GM12878 (cell line): Measurements from ENCODE around the gene OSBPL10. TPM values are rescaled to one million over a fixed set of nuclear protein-coding genes. Genes with fewer than 3 reads are reported as not detected.

Source experiments
- ATAC-seq: fragments of 200-7000 bp; cut with Tn5 transposase; 3 replicates; pipeline ENCODE4 v1.9.1; 2020; ENCODE audit warnings: mild to moderate bottlenecking, moderate library complexity
- BruUV-seq: library from RNA; stranded (reverse); fragments of 400-500 nt; replicated peaks from 2 replicates; lab custom pipeline; 2021; lab: Mats Ljungman, UMichigan
- CTCF ChIA-PET: fragments of 300-600 bp; sonication (Branson Sonifier 250); formaldehyde crosslinking; extraction: SDS; loops from one replicate; lab custom pipeline; 2021; ENCODE audit warnings: inconsistent platforms; lab: Yijun Ruan, JAX
- POLR2A ChIA-PET: fragments of 350-600 bp; formaldehyde crosslinking; extraction: SDS; loops from one replicate; lab custom pipeline; 2021; ENCODE audit warnings: inconsistent platforms; lab: Charles Lee
- RAD21 ChIA-PET: fragments of 300-600 bp; sonication (Branson Sonifier 250); formaldehyde crosslinking; loops from one replicate; lab custom pipeline; 2023; ENCODE audit warnings: antibody characterized with exemption; ENCODE audit not compliant: unreplicated experiment; lab: Charles Lee
- SMC1A ChIA-PET: fragments of 300-600 bp; sonication (Branson Sonifier 250); formaldehyde crosslinking; loops from one replicate; lab custom pipeline; 2023; ENCODE audit not compliant: unreplicated experiment, uncharacterized antibody; lab: Charles Lee
- DNase-seq: peaks from one replicate; pipeline ENCODE4 v3.0.0-alpha.2; 2011; ENCODE audit warnings: low read depth, low spot score
- FAIRE-seq: peaks from 3 replicates; lab custom pipeline; 2011; peaks lifted over from hg19 to GRCh38; lab: Jason Lieb, UNC
- H2AFZ ChIP-seq: 2 replicates; pipeline ENCODE4 v1.6.0; 2011; ENCODE audit warnings: low read depth, low read length, control low read depth; ENCODE audit not compliant: control insufficient read depth
- H3K27ac ChIP-seq: 2 replicates; pipeline ENCODE4 v1.5.1; 2011; ENCODE audit warnings: control low read depth; ENCODE audit not compliant: control insufficient read depth, insufficient read depth
- H3K27me3 ChIP-seq, 2 experiments: replicated peaks in 1 of 2; 2 replicates each; pipeline versions ENCODE4 v1.6.0 to v1.6.1; 2011; ENCODE audit warnings: low read length in 1 of 2; ENCODE audit not compliant: control insufficient read depth in 2 of 2, insufficient read depth in 2 of 2
- H3K36me3 ChIP-seq, 2 experiments: 2 replicates each; pipeline ENCODE4 v1.5.1; 2011; ENCODE audit warnings: low read length in 1 of 2; ENCODE audit not compliant: control insufficient read depth in 2 of 2, insufficient read depth in 2 of 2
- H3K4me1 ChIP-seq: 2 replicates; pipeline ENCODE4 v1.6.1; 2011; ENCODE audit warnings: mild to moderate bottlenecking, low read length, moderate library complexity, mixed read lengths; ENCODE audit not compliant: control insufficient read depth, insufficient read depth
- H3K4me2 ChIP-seq: 2 replicates; pipeline ENCODE4 v1.6.0; 2011; ENCODE audit warnings: control low read depth; ENCODE audit not compliant: control insufficient read depth, insufficient read depth
- H3K4me3 ChIP-seq: fragments of 200-600 bp; sonication (generic); 2 replicates; pipeline ENCODE4 v1.5.1; 2016
- H3K79me2 ChIP-seq: 2 replicates; pipeline ENCODE4 v1.6.0; 2011; ENCODE audit warnings: low read length; ENCODE audit not compliant: control insufficient read depth, insufficient read depth
- H3K9ac ChIP-seq: 2 replicates; pipeline ENCODE4 v1.8.0; 2011; ENCODE audit warnings: low read length, control low read depth, mixed read lengths; ENCODE audit not compliant: control insufficient read depth, insufficient read depth
- H3K9me3 ChIP-seq: replicated peaks from 3 replicates; pipeline ENCODE4 v1.5.1; 2011; ENCODE audit warnings: mild to moderate bottlenecking, low read length; ENCODE audit not compliant: control insufficient read depth, insufficient read depth
- H4K20me1 ChIP-seq: 2 replicates; pipeline ENCODE4 v1.6.0; 2011; ENCODE audit not compliant: control insufficient read depth, insufficient read depth
- ATF2 ChIP-seq: IDR thresholded peaks from 2 replicates; pipeline ENCODE4 v1.6.1; 2012; ENCODE audit warnings: low read length, inconsistent platforms
- ELK1 ChIP-seq: IDR thresholded peaks from 2 replicates; pipeline ENCODE4 v1.6.1; 2012; ENCODE audit warnings: low read depth, low read length, improper control_type of control experiment
- EZH2 ChIP-seq: IDR thresholded peaks from 2 replicates; pipeline ENCODE4 v1.6.1; 2012; ENCODE audit warnings: low read depth, mild to moderate bottlenecking, control low read depth, inconsistent platforms, low read length, borderline replicate concordance; ENCODE audit not compliant: control insufficient read depth
- KDM1A ChIP-seq: fragments of 200-600 bp; sonication (generic); IDR thresholded peaks from 2 replicates; pipeline ENCODE4 v1.6.1; 2016; ENCODE audit warnings: borderline replicate concordance
- PAX5 ChIP-seq: IDR thresholded peaks from 2 replicates; pipeline ENCODE4 v1.6.1; 2011; ENCODE audit warnings: low read depth, low read length, borderline replicate concordance
- SIX5 ChIP-seq: IDR thresholded peaks from 2 replicates; pipeline ENCODE4 v1.6.1; 2011; ENCODE audit warnings: mild to moderate bottlenecking, low read depth, low read length, moderate library complexity; ENCODE audit not compliant: severe bottlenecking
- TAF1 ChIP-seq: IDR thresholded peaks from 2 replicates; pipeline ENCODE4 v1.6.1; 2011; ENCODE audit warnings: mild to moderate bottlenecking, low read depth, low read length, borderline replicate concordance
- WGBS: methylation state at CpG from one replicate; pipeline ENCODE4 v1.1.6; 2016; ENCODE audit warnings: low lambda C conversion rate; ENCODE audit not compliant: insufficient replicate concordance, insufficient coverage; ENCODE audit errors: missing lambda C conversion rate; 5-methylcytosine and 5-hydroxymethylcytosine counted together
- in situ Hi-C: fragments of 300-500 bp; cut with MboI; formaldehyde crosslinking; loops from 9 replicates; pipeline ENCODE4 v1.14.3; 2018; ENCODE audit warnings: mixed read lengths
- intact Hi-C: fragments of 100-400 bp; cut with micrococcal nuclease; formaldehyde crosslinking; loops from one replicate; pipeline ENCODE4 v1.14.2; 2022; ENCODE audit not compliant: unreplicated experiment
- polyA plus RNA-seq, 11 experiments: library from polyadenylated mRNA; depleted of rRNA in 4 of 11; unstranded in 6 of 11; stranded (reverse) in 5 of 11; fragments of >200 nt; fragmentation: Nextera tagmentation in 4 of 11; fragmentation: Illumina TruSeq in 1 of 11; extraction: Ambion mirVana in 4 of 11; extraction: Trizol in 1 of 11; gene quantifications; 1 replicate in 1 of 11; 2 replicates in 10 of 11; pipeline versions ENCODE4 v1.2.1 to v1.2.3, GENCODE V29; 2011 to 2016; ENCODE audit warnings: inconsistent platforms in 2 of 11, missing spikeins in 2 of 11, low read depth in 1 of 11
- total RNA-seq, 4 experiments: library from RNA; depleted of rRNA in 3 of 4; stranded (reverse); fragments of >200 nt in 3 of 4; fragmentation: Illumina TruSeq in 1 of 4; extraction: Trizol in 1 of 4; gene quantifications; 2 replicates each; pipeline versions ENCODE4 v1.2.1 to v1.2.3, GENCODE V29; 2013 to 2021

OSBPL10 gene
- total and polyA plus RNA-seq, 10 of the 15 experiments (the other 5 are each of a cell fraction or from before 2014, with no cell fraction given): 0.03 to 0.25 (median 0.09) TPM; not detected in 5

GRCh38 chr3:31934018-31934417 lies 47.0 kb downstream of the OSBPL10 start:
- H3K27ac ChIP-seq: no peak overlapping the region
- intact Hi-C loops: no loop called here
- no TSS peak for BruUV-seq
- no peaks in the 10 kb centered on the region for H3K9me3 ChIP-seq
- H3K9ac ChIP-seq: no peak overlapping the region
- ChIA-PET SMC1A (no interaction called here), POLR2A (no interaction called here), RAD21 (no interaction called here), CTCF (no interaction called here)
- in situ Hi-C loops: no loop called here
- no peak overlapping the region for H2AFZ ChIP-seq
- H4K20me1 ChIP-seq: no peaks in the 10 kb centered on the region
- DNase-seq: no peak
- no peak for ATAC-seq
- no peak for FAIRE-seq
- no peaks in the 10 kb centered on the region for H3K36me3 ChIP-seq
- no peaks in the 10 kb centered on the region; a peak in 1 of 4 replicates for H3K27me3 ChIP-seq
- WGBS: 53% methylated on average over 1 of the region's 1 CpG
- no peaks in the 10 kb centered on the region for H3K4me1 ChIP-seq
- TF ChIP-seq TAF1 (no peak), ATF2 (no peak), EZH2 (no peak), KDM1A (no peak), PAX5 (no peak), SIX5 (no peak), ELK1 (no peak)
- H3K4me2 ChIP-seq: no peak overlapping the region
- no peaks in the 10 kb centered on the region for H3K79me2 ChIP-seq
- H3K4me3 ChIP-seq: no peak overlapping the region
